NCI-H128 (cell line): ENCODE measurements around the gene MFNG.

Experiments
- DNase-seq: peaks from one replicate; lab custom pipeline; 2025; ENCODE audit not compliant: unreplicated experiment; lab: John Stamatoyannopoulos, UW

The MFNG gene

GRCh38 chr22:37427711-37428635 is 58.2 kb downstream of the MFNG start:
- DNase-seq: no peak

GRCh38 chr22:37427135-37427710 is 59.0 kb downstream of the MFNG start, which contains the start of gene ELFN2:
Gene ELFN2 (minus strand): TSS chr22:37427479. CDS start chr22:37375534, 51,945 bp downstream.
- no peak for DNase-seq

GRCh38 chr22:37426706-37427134 is 59.5 kb downstream of the MFNG start:
- no peak for DNase-seq

DNA sequence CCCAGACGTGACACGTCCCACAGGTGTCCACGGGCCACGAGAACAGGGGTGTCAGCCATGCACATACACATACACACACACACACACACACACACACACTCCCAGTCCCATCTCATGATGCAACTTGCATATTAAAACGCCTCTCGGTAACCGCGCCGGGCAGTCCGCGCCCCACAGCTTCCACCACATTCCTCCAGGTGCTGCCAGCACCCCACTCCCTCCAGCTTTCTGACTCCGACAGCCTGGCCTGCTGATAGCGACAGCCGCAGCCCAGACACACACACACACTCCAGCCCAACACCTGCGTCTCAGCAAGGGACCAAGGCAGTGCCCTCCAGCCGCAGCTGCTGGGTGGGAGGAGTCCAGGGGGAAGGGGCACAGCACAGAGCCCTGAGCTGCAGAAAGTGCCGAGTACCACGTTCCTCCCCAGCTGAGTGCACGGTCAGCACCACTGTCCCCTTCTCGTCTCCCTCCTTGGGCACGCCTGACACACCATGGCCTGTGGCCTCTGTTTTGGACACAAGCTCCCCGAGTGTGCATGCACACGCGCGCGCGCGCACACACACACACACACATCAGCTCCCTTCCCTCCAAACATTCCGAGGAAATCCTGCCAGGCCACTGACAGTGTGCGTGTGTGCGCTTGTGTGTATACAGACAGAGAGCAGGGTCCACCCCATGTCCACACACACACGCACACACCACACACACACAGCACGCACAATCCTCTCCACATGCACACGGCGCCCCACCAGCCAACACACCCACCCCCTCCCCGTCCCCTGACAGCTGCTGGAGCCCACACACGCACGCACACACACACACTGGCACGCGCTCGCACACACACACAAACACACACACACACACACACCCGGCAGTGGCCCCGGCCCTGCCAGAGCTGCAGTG is 60.1 kb downstream of the MFNG start:
- no peak for DNase-seq

GRCh38 chr22:37425369-37425768 is 60.8 kb downstream of the MFNG start:
- DNase-seq: no peak

DNA sequence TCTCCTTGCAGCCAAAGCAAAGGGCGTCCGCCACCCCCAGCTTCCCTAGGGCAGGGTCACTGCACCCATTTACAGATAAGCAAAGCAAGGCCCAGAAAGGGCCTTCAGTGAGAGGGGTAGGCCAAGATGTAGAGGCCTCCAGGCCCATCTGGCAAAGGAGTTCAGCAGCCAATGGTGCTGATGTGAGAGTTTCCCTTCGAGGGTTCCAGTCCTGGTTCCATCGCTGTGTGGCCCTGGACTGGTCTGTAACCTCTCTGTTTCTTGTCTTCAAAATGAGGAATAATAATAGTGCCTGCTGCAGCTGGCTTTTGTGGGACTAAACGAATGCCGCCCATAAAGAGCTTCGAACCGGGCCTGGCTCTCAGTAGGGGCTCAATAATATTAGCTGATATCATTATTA is 62.9 kb downstream of the MFNG start:
- DNase-seq: no peak

GRCh38 chr22:37421468-37421877 is 64.7 kb downstream of the MFNG start:
- DNase-seq: no peak

- DNase-seq: no peak
Observed at GRCh38 chr22:37420686-37421467, 65.3 kb downstream of the MFNG start.

DNA sequence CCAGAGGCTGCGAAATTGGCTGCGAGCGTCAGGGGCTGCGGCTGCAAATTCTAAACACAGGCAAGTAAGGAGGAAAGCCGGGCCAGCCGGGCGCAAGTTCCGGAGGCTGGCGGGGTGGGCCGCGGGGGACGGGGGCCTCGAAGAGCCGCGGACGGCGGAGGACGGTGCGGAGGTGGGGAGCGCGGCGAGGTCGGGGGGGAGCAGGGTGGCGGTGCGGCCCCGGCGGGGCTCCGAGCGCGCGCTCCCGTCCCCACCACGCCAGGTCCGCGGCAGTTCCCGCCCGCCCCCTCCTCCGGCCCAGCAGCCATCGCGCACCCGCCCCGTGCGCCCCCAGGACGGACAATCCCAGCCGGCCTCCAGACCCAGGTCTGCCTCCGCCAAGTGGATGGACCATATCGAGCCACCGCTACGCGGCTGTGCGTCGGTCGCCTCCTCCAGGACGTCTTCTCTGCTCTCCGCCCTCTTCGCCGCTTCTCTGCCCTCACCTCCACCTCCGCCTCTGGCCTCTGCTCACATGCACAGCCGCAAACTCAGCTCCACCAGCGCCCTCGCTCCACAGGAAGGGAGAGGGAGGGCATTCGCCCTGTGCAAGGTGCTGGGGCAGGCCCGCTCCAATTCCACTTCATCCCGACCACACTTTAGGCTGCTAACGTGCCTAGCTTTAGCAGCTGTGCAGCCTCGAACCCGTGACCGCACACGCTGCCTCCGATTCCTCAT is 66.1 kb downstream of the MFNG start:
- DNase-seq: no peak

DNA sequence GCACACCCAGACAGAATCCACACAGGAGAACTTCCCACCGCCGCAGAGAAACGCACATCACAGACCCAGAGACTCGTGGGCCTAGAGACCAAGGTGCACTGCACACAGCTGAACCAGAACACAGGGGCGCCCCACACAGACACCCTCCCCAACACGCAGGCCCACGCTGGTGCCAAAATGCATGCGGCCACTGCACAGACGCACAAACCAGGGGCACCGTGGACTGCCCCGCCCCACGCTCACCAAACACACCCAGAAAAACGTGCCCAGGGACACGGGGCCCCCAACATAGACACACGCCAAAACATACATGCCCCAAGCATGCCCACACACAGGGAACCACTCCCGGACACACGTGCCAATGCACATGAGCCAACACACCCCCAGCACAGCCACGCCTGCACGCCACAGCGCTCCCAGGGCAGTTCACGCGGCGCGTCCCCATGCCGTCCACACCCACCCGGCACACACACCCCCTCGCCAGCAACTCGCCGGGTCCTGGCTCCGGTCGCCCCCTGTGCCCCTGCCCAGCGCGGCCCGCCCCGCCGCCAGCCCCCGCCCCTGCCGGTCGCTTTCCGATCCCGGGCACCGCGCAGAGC is 66.7 kb downstream of the MFNG start:
- DNase-seq: no peak
